Panc1 (cell line): Measurements from ENCODE around the gene ZNF521. TPM values are rescaled to one million over a fixed set of nuclear protein-coding genes. Genes with fewer than 3 reads are reported as not detected.

Source experiments
- ATAC-seq: fragments of 200-7000 bp; cut with Tn5 transposase; 2 replicates; pipeline ENCODE4 v1.9.1; 2020; ENCODE audit warnings: mild to moderate bottlenecking, moderate library complexity
- BruUV-seq: library from RNA; stranded (reverse); fragments of 400-500 nt; replicated peaks from 2 replicates; lab custom pipeline; 2021; lab: Mats Ljungman, UMichigan
- CTCF ChIA-PET: fragments of 300-600 bp; sonication (Branson Sonifier 250); formaldehyde crosslinking; loops from one replicate; lab custom pipeline; 2022; ENCODE audit warnings: antibody characterized with exemption; lab: Charles Lee
- POLR2A ChIA-PET: fragments of 300-600 bp; sonication (Branson Sonifier 250); formaldehyde crosslinking; loops from one replicate; lab custom pipeline; 2022; ENCODE audit warnings: antibody characterized with exemption; lab: Charles Lee
- DNase-seq: peaks from one replicate; pipeline ENCODE4 v3.0.0-alpha.2; 2010; ENCODE audit warnings: low read depth, low spot score
- H3K27ac ChIP-seq: 2 replicates; pipeline ENCODE4 v1.5.1; 2011; ENCODE audit warnings: mild to moderate bottlenecking, low read length, inconsistent platforms
- H3K27me3 ChIP-seq: fragments of 200-500 bp; sonication (Bioruptor generic); 2 replicates; pipeline ENCODE4 v1.6.0; 2014; ENCODE audit warnings: low read length, inconsistent platforms; ENCODE audit not compliant: control insufficient read depth, insufficient read depth
- H3K36me3 ChIP-seq: fragments of 200-500 bp; sonication (Bioruptor generic); 2 replicates; pipeline ENCODE4 v1.5.1; 2014; ENCODE audit warnings: inconsistent platforms, mild to moderate bottlenecking, low read length, moderate library complexity; ENCODE audit not compliant: control insufficient read depth, insufficient read depth
- H3K4me1 ChIP-seq: 2 replicates; pipeline ENCODE4 v1.5.1; 2011; ENCODE audit warnings: inconsistent platforms, mild to moderate bottlenecking, low read length, moderate library complexity; ENCODE audit not compliant: control insufficient read depth, insufficient read depth
- H3K4me3 ChIP-seq, 2 experiments: 2 replicates each; pipeline ENCODE4 v1.5.1; 2011 to 2012; ENCODE audit warnings: low read depth in 2 of 2, low read length in 2 of 2, mild to moderate bottlenecking in 2 of 2, inconsistent platforms in 1 of 2, moderate library complexity in 1 of 2
- H3K9me3 ChIP-seq: fragments of 200-500 bp; sonication (Bioruptor generic); 2 replicates; pipeline ENCODE4 v1.5.1; 2014; ENCODE audit warnings: low read depth, mild to moderate bottlenecking, inconsistent platforms, low read length, moderate library complexity; ENCODE audit not compliant: control insufficient read depth, insufficient read depth
- POLR2AphosphoS5 ChIP-seq: IDR thresholded peaks from 2 replicates; pipeline ENCODE4 v1.6.1; 2012; ENCODE audit warnings: mild to moderate bottlenecking, low read depth, low read length, moderate library complexity
- SIN3A ChIP-seq: IDR thresholded peaks from 2 replicates; pipeline ENCODE4 v1.6.1; 2012; ENCODE audit warnings: low read depth, mild to moderate bottlenecking, low read length, moderate library complexity, borderline replicate concordance; ENCODE audit not compliant: insufficient read depth
- TCF7L2 ChIP-seq: IDR thresholded peaks from 2 replicates; pipeline ENCODE4 v1.6.1; 2011; ENCODE audit warnings: mild to moderate bottlenecking, low read depth, low read length, inconsistent platforms
- in situ Hi-C: cut with HindIII; loops from 2 replicates; pipeline ENCODE4 v1.10.0; 2016; ENCODE audit warnings: low sequenced_read_pairs, low pct_unique_long_range_greater_than_20kb
- intact Hi-C: fragments of 100-400 bp; cut with micrococcal nuclease; formaldehyde crosslinking; loops from one replicate; pipeline ENCODE4 v1.10.0; 2022; ENCODE audit not compliant: unreplicated experiment
- total RNA-seq: library from RNA; stranded (reverse); gene quantifications from one replicate; pipeline ENCODE4 v1.2.1, GENCODE V29; 2021; ENCODE audit not compliant: unreplicated experiment
- TF ChIP-seq, protein P1 (sequence below): fragments of 450-650 bp; IDR thresholded peaks from 2 replicates; pipeline ENCODE4 v1.5.1; 2017; ENCODE audit warnings: mild to moderate bottlenecking
- TF ChIP-seq, protein P2 (sequence below), 2 experiments: IDR thresholded peaks; 2 replicates each; pipeline ENCODE4 v1.6.1; 2011 to 2012; ENCODE audit warnings: low read depth in 2 of 2, control low read depth in 1 of 2, low read length in 1 of 2, mild to moderate bottlenecking in 1 of 2, moderate library complexity in 1 of 2; ENCODE audit not compliant: insufficient read depth in 1 of 2

ZNF521 gene
- total RNA-seq, 1 experiment from 2014 or later = 0.15 TPM

DNA sequence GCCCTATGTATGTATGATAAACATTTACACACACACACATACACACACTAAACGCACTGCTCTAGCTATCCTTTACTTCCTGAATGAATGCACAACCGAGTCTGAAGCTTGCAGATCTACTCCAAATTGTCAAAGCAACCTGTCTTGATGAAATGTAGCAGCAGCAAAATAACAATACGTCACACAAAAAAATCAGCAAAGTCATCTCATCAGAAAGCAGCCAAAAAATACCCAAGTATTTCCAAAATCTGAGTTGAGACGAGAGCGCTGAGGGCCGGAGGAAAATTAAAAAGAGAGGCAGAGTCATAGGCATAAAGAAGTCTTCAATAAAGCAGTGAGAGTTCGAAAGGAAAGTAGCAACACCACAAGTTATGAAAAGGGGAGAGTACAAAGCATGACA is 67.7 kb downstream of the ZNF521 start:
- ATAC-seq (no peak), DNase-seq (no peak)
- no peaks in the 10 kb centered on the region for H3K4me1 ChIP-seq
- H3K36me3 ChIP-seq = no peaks in the 10 kb centered on the region
- ChIA-PET CTCF (no interaction called here), POLR2A (no interaction called here)
- intact Hi-C loops = no loop called here
- peaks cover under 1% of the 10 kb centered on the region; the same call in 1 of the 2 replicates for H3K27me3 ChIP-seq
- TF ChIP-seq POLR2AphosphoS5 (no peak), SIN3A (no peak), TCF7L2 (no peak)
- TF ChIP-seq, protein P1, sequence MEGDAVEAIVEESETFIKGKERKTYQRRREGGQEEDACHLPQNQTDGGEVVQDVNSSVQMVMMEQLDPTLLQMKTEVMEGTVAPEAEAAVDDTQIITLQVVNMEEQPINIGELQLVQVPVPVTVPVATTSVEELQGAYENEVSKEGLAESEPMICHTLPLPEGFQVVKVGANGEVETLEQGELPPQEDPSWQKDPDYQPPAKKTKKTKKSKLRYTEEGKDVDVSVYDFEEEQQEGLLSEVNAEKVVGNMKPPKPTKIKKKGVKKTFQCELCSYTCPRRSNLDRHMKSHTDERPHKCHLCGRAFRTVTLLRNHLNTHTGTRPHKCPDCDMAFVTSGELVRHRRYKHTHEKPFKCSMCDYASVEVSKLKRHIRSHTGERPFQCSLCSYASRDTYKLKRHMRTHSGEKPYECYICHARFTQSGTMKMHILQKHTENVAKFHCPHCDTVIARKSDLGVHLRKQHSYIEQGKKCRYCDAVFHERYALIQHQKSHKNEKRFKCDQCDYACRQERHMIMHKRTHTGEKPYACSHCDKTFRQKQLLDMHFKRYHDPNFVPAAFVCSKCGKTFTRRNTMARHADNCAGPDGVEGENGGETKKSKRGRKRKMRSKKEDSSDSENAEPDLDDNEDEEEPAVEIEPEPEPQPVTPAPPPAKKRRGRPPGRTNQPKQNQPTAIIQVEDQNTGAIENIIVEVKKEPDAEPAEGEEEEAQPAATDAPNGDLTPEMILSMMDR = no peak
- TF ChIP-seq, protein P2, sequence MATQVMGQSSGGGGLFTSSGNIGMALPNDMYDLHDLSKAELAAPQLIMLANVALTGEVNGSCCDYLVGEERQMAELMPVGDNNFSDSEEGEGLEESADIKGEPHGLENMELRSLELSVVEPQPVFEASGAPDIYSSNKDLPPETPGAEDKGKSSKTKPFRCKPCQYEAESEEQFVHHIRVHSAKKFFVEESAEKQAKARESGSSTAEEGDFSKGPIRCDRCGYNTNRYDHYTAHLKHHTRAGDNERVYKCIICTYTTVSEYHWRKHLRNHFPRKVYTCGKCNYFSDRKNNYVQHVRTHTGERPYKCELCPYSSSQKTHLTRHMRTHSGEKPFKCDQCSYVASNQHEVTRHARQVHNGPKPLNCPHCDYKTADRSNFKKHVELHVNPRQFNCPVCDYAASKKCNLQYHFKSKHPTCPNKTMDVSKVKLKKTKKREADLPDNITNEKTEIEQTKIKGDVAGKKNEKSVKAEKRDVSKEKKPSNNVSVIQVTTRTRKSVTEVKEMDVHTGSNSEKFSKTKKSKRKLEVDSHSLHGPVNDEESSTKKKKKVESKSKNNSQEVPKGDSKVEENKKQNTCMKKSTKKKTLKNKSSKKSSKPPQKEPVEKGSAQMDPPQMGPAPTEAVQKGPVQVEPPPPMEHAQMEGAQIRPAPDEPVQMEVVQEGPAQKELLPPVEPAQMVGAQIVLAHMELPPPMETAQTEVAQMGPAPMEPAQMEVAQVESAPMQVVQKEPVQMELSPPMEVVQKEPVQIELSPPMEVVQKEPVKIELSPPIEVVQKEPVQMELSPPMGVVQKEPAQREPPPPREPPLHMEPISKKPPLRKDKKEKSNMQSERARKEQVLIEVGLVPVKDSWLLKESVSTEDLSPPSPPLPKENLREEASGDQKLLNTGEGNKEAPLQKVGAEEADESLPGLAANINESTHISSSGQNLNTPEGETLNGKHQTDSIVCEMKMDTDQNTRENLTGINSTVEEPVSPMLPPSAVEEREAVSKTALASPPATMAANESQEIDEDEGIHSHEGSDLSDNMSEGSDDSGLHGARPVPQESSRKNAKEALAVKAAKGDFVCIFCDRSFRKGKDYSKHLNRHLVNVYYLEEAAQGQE (IDR thresholded peaks at IDR 0.05; ENCODE audit: insufficient read depth in 1 of 2, low read depth in 2 of 2, low read length in 1 of 2) = no peak
- H3K4me3 ChIP-seq = no peak overlapping the region
- in situ Hi-C loops = no loop called here
- BruUV-seq = no TSS peak
- H3K9me3 ChIP-seq = no peaks in the 10 kb centered on the region
- H3K27ac ChIP-seq = no peak overlapping the region

- H3K27ac ChIP-seq = no peak overlapping the region
- no peaks in the 10 kb centered on the region for H3K36me3 ChIP-seq
- no peaks in the 10 kb centered on the region for H3K9me3 ChIP-seq
- in situ Hi-C loops (no loop called here), intact Hi-C loops (no loop called here)
- no peaks in the 10 kb centered on the region for H3K27me3 ChIP-seq
- DNase-seq = no peak
- no peak overlapping the region for H3K4me3 ChIP-seq
- no peak for ATAC-seq
- ChIA-PET CTCF (no interaction called here), POLR2A (no interaction called here)
- TF ChIP-seq, protein P1 = no peak
- BruUV-seq = no TSS peak
- H3K4me1 ChIP-seq = no peaks in the 10 kb centered on the region
Observed at GRCh38 chr18:25283781-25284180, 68.2 kb downstream of the ZNF521 start.
